K562 (cell line): Measurements from ENCODE around the gene SCRN1. TPM values are rescaled to one million over a fixed set of nuclear protein-coding genes. Genes with fewer than 3 reads are reported as not detected.

Source experiments
- ATF3 ChIP-seq, 2 experiments: fragments of 450-650 bp in 1 of 2; sonication (generic) in 1 of 2; formaldehyde crosslinking in 1 of 2; IDR thresholded peaks in 1 of 2; conservative IDR thresholded peaks in 1 of 2; 2 replicates each; pipeline versions ENCODE4 v1.6.1 to v1.8.1; 2016 to 2023; ENCODE audit warnings: mild to moderate bottlenecking in 2 of 2, moderate library complexity in 2 of 2, inconsistent platforms in 1 of 2, missing genetic modification reagents in 1 of 2
- CBFA2T2 ChIP-seq: fragments of 450-650 bp; conservative IDR thresholded peaks from 2 replicates; pipeline ENCODE4 v1.6.1; 2017; ENCODE audit warnings: mild to moderate bottlenecking
- JUND ChIP-seq, 2 experiments: IDR thresholded peaks; 2 replicates in 1 of 2; 3 replicates in 1 of 2; pipeline ENCODE4 v1.6.1; 2011; ENCODE audit warnings: borderline replicate concordance in 2 of 2, low read depth in 2 of 2, low read length in 2 of 2, improper control_type of control experiment in 1 of 2, missing biosample characterization in 1 of 2, missing genetic modification characterization in 1 of 2, missing genetic modification reagents in 1 of 2
- POLR2B ChIP-seq: fragments of 450-650 bp; IDR thresholded peaks from 2 replicates; pipeline ENCODE4 v1.6.1; 2018; ENCODE audit warnings: low read depth; ENCODE audit not compliant: partially characterized antibody
- PRDM10 ChIP-seq: fragments of 450-650 bp; IDR thresholded peaks from 2 replicates; pipeline ENCODE4 v1.6.1; 2018; ENCODE audit not compliant: partially characterized antibody
- RAD51 ChIP-seq: fragments of 450-650 bp; IDR thresholded peaks from 2 replicates; pipeline ENCODE4 v1.7.1; 2016; ENCODE audit warnings: low read depth, mild to moderate bottlenecking, borderline replicate concordance
- TOE1 ChIP-seq, 2 experiments: fragments of 450-650 bp in 1 of 2; sonication (generic) in 1 of 2; formaldehyde crosslinking in 1 of 2; IDR thresholded peaks; 2 replicates each; pipeline versions ENCODE4 v1.7.1 to v1.8.0; 2016 to 2022; ENCODE audit warnings: borderline replicate concordance in 2 of 2, mild to moderate bottlenecking in 2 of 2, antibody characterized with exemption in 1 of 2, inconsistent platforms in 1 of 2, low read depth in 1 of 2, missing genetic modification reagents in 1 of 2, moderate library complexity in 1 of 2
- polyA plus RNA-seq, 8 experiments: library from polyadenylated mRNA; depleted of rRNA in 4 of 8; stranded (reverse) in 5 of 8; unstranded in 3 of 8; fragments of >200 nt; fragmentation: Nextera tagmentation in 2 of 8; fragmentation: Illumina TruSeq in 1 of 8; extraction: Ambion mirVana in 2 of 8; extraction: Trizol in 1 of 8; gene quantifications; 2 replicates each; pipeline versions ENCODE4 v1.2.1 to v1.2.3, GENCODE V29; 2011 to 2014; ENCODE audit warnings: inconsistent platforms in 1 of 8, missing spikeins in 1 of 8
- total RNA-seq, 7 experiments: library from RNA; depleted of rRNA in 6 of 7; stranded (reverse); fragments of >200 nt in 6 of 7; fragmentation: Illumina TruSeq in 2 of 7; extraction: Trizol in 2 of 7; gene quantifications; 2 replicates each; pipeline versions ENCODE4 v1.2.1 to v1.2.3, GENCODE V29; 2011 to 2021; ENCODE audit warnings: low replicate concordance in 1 of 7

Gene SCRN1
- total and polyA plus RNA-seq, 9 of the 15 experiments (the other 6 are each of a cell fraction or from before 2014, with no cell fraction given): 0.13 to 1.4 (median 0.20) TPM

DNA sequence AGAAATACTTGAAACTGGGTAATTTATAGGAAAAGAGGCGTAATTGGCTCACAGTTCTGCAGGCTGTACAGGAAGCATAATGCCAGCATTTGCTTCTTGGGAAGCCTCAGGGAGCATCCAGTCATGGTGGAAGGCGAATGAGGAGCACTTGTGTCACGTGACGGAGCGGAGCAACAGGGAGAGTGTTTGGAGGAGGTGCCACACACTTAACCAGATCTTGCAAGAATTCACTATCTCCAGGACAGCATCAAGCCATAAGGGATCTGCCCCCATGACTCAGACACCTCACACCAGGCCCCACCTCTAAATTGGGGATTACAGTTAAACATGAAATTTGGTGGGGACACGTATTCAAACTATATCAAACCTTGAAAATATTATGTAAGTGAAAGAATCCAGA lies 94.0 kb downstream of the SCRN1 start (continued):
- TF ChIP-seq PRDM10: no peak
- peak; percentile 75; the same call in 1 of the 2 replicates for TF ChIP-seq TOE1 (IDR thresholded peaks at IDR 0.05; ENCODE audit: borderline replicate concordance)
- TF ChIP-seq TOE1 (CRISPR knock-in tag; IDR thresholded peaks at IDR 0.05; ENCODE audit: borderline replicate concordance, low read depth): no peak
- no peak for TF ChIP-seq POLR2B
- TF ChIP-seq RAD51: peak; percentile 82
- peak; percentile 27; the same call in 1 of the 2 replicates for TF ChIP-seq CBFA2T2
- TF ChIP-seq ATF3 (IDR thresholded peaks at IDR 0.05): peak; percentile 20; the same call in 1 of the 2 replicates
- no peak for TF ChIP-seq ATF3 (CRISPR knock-in tag; conservative IDR thresholded peaks at IDR 0.05)
- TF ChIP-seq JUND (IDR thresholded peaks at IDR 0.05; ENCODE audit: borderline replicate concordance, low read depth, low read length): 0 out of 2 replicates have a peak, but pooled peaks have one; percentile 13
- TF ChIP-seq JUND (tag; IDR thresholded peaks at IDR 0.05; ENCODE audit: borderline replicate concordance, low read depth, low read length): no peak
